ENCODE measurements around the gene SST. TPM values are rescaled to one million over a fixed set of nuclear protein-coding genes. Genes with fewer than 3 reads are reported as not detected.

The SST gene
- total and polyA plus RNA-seq, 2 of the 13 experiments (the other 11 are each of a cell fraction or from before 2014, with no cell fraction given), result not detected

GRCh38 chr3:187719628-187720336 lies 49.6 kb upstream of the SST start (continued):
- TF ChIP-seq ZGPAT (CRISPR knock-in tag; IDR thresholded peaks at IDR 0.05) (peak; percentile 64), CHD2 (IDR thresholded peaks at IDR 0.05; ENCODE audit: low read depth, low read length) (no peak), ZNF574 (CRISPR knock-in tag; IDR thresholded peaks at IDR 0.05) (peak; percentile 47), ZMYM2 (CRISPR knock-in tag; IDR thresholded peaks at IDR 0.05) (no peak), RFXAP (CRISPR knock-in tag; IDR thresholded peaks at IDR 0.05; ENCODE audit: borderline replicate concordance) (0 out of 2 replicates have a peak, but pooled peaks have one; percentile 44), MBNL3 (CRISPR knock-in tag; conservative IDR thresholded peaks at IDR 0.05) (no peak), HOXA5 (CRISPR knock-in tag; IDR thresholded peaks at IDR 0.05) (peak; percentile 48; the same call in 1 of the 2 replicates), DRAP1 (CRISPR knock-in tag; IDR thresholded peaks at IDR 0.05) (peak; percentile 51; the same call in 1 of the 2 replicates), SRY (CRISPR knock-in tag; IDR thresholded peaks at IDR 0.05) (peak; percentile 77; the same call in 1 of the 2 replicates), FOXK2 (IDR thresholded peaks at IDR 0.05) (no peak), POGK (CRISPR knock-in tag; conservative IDR thresholded peaks at IDR 0.05) (peak; percentile 59), ISX (CRISPR knock-in tag; conservative IDR thresholded peaks at IDR 0.05) (no peak), ZMAT5 (CRISPR knock-in tag; IDR thresholded peaks at IDR 0.05; ENCODE audit: borderline replicate concordance, low read depth) (no peak), ZBTB39 (CRISPR knock-in tag; IDR thresholded peaks at IDR 0.05) (0 out of 2 replicates have a peak, but pooled peaks have one; percentile 87), RBAK (CRISPR knock-in tag; IDR thresholded peaks at IDR 0.05) (no peak), ZNF605 (CRISPR knock-in tag; IDR thresholded peaks at IDR 0.05) (no peak; the same call in 1 of the 2 replicates), RNF2 (conservative IDR thresholded peaks at IDR 0.05; ENCODE audit: low read depth) (no peak), GABPA (IDR thresholded peaks at IDR 0.05; ENCODE audit: low read depth, low read length) (no peak), GABPA (CRISPR knock-in tag; IDR thresholded peaks at IDR 0.05; ENCODE audit: low read depth) (peak; percentile 17; the same call in 1 of the 2 replicates), KDM6A (CRISPR knock-in tag; IDR thresholded peaks at IDR 0.05; ENCODE audit: low read depth) (peak; percentile 59), AGO1 (IDR thresholded peaks at IDR 0.05; ENCODE audit: low read depth, low read length, poor library complexity, severe bottlenecking) (no peak)

Measured in HepG2 (cell line).